ENCODE data around the gene MFSD6.

DNA sequence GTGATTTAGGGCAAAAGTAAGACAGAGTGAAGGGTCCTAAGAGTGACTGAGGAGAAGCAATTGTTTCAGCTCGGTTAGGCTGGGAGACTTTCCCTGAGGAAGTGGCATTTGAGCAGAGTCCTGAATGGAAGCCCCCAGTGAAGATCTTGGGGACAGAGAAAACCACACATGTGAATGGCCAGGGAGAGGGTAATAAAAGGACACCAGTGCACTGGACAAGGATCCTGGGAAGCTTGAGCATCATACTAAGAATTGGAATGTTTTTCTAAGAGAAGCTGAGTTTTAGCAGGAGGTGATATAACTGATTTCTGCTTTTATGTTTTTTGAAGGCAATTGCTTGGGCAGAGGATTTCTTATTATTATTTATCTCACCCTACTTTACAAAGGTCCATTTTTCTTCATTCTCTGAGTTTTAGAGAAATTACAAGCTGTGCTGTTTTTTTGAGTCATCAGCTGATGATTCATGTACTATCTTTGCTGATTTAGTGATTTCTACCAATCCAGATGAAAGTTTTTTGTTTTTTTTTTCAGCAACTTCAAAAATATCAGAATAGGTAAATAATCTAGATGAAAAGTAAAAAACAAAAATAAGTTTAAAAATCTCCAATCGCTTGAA, 43.5 kb downstream of the MFSD6 start:
- TF ChIP-seq PHF8 (IDR thresholded peaks at IDR 0.05; ENCODE audit: borderline replicate concordance, low read depth) (no peak), KDM1A (IDR thresholded peaks at IDR 0.05; ENCODE audit: low read depth) (no peak), BHLHE40 (IDR thresholded peaks at IDR 0.05; ENCODE audit: low read depth, low read length) (no peak), EP300 (IDR thresholded peaks at IDR 0.05) (no peak), POLR2A (IDR thresholded peaks at IDR 0.05; ENCODE audit: low read length) (no peak), MYC (IDR thresholded peaks at IDR 0.05; ENCODE audit: borderline replicate concordance, low read length) (no peak), CEBPB (IDR thresholded peaks at IDR 0.05) (no peak), CBX8 (IDR thresholded peaks at IDR 0.05) (no peak), ZNF302 (CRISPR knock-in tag; IDR thresholded peaks at IDR 0.05) (no peak), RCOR1 (IDR thresholded peaks at IDR 0.05; ENCODE audit: low read depth, low read length) (no peak), RFX5 (IDR thresholded peaks at IDR 0.05) (no peak)
- TF ChIP-seq, protein P1, sequence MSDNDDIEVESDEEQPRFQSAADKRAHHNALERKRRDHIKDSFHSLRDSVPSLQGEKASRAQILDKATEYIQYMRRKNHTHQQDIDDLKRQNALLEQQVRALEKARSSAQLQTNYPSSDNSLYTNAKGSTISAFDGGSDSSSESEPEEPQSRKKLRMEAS (IDR thresholded peaks at IDR 0.05), result no peak
- TF ChIP-seq, protein P2, sequence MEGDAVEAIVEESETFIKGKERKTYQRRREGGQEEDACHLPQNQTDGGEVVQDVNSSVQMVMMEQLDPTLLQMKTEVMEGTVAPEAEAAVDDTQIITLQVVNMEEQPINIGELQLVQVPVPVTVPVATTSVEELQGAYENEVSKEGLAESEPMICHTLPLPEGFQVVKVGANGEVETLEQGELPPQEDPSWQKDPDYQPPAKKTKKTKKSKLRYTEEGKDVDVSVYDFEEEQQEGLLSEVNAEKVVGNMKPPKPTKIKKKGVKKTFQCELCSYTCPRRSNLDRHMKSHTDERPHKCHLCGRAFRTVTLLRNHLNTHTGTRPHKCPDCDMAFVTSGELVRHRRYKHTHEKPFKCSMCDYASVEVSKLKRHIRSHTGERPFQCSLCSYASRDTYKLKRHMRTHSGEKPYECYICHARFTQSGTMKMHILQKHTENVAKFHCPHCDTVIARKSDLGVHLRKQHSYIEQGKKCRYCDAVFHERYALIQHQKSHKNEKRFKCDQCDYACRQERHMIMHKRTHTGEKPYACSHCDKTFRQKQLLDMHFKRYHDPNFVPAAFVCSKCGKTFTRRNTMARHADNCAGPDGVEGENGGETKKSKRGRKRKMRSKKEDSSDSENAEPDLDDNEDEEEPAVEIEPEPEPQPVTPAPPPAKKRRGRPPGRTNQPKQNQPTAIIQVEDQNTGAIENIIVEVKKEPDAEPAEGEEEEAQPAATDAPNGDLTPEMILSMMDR (IDR thresholded peaks at IDR 0.05), result no peak
- TF ChIP-seq, protein P3, sequence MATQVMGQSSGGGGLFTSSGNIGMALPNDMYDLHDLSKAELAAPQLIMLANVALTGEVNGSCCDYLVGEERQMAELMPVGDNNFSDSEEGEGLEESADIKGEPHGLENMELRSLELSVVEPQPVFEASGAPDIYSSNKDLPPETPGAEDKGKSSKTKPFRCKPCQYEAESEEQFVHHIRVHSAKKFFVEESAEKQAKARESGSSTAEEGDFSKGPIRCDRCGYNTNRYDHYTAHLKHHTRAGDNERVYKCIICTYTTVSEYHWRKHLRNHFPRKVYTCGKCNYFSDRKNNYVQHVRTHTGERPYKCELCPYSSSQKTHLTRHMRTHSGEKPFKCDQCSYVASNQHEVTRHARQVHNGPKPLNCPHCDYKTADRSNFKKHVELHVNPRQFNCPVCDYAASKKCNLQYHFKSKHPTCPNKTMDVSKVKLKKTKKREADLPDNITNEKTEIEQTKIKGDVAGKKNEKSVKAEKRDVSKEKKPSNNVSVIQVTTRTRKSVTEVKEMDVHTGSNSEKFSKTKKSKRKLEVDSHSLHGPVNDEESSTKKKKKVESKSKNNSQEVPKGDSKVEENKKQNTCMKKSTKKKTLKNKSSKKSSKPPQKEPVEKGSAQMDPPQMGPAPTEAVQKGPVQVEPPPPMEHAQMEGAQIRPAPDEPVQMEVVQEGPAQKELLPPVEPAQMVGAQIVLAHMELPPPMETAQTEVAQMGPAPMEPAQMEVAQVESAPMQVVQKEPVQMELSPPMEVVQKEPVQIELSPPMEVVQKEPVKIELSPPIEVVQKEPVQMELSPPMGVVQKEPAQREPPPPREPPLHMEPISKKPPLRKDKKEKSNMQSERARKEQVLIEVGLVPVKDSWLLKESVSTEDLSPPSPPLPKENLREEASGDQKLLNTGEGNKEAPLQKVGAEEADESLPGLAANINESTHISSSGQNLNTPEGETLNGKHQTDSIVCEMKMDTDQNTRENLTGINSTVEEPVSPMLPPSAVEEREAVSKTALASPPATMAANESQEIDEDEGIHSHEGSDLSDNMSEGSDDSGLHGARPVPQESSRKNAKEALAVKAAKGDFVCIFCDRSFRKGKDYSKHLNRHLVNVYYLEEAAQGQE (IDR thresholded peaks at IDR 0.05), result no peak
